Adrenal gland (tissue), 12 donors: ENCODE results near the gene SPOCK1. TPM values are rescaled to one million over a fixed set of nuclear protein-coding genes. Genes with fewer than 3 reads are reported as not detected.

Source experiments
- DNase-seq, 7 donors: peaks; one replicate each; pipeline ENCODE4 v3.0.0-alpha.2; 2019 to 2020
- H3K27ac ChIP-seq, 5 donors: fragments of 200-600 bp; sonication (generic) in 4 of 5; 1 replicate in 3 of 5; 2 replicates in 2 of 5; pipeline versions ENCODE4 v1.5.1 to v1.8.0; 2016 to 2020; ENCODE audit warnings: mild to moderate bottlenecking in 1 of 5
- H3K27me3 ChIP-seq: fragments of 200-600 bp; 2 replicates; pipeline ENCODE4 v1.8.0; 2021
- H3K36me3 ChIP-seq, 2 donors: fragments of 200-600 bp; replicated peaks in 1 of 2; 1 replicate in 1 of 2; 2 replicates in 1 of 2; pipeline versions ENCODE4 v1.5.1 to v1.8.0; 2018 to 2022
- H3K4me1 ChIP-seq, 2 donors: fragments of 200-600 bp; replicated peaks in 1 of 2; 1 replicate in 1 of 2; 2 replicates in 1 of 2; pipeline versions ENCODE4 v1.5.1 to v1.8.0; 2018 to 2021
- H3K4me3 ChIP-seq, 4 donors: fragments of 200-600 bp; sonication (generic) in 3 of 4; one replicate each; pipeline ENCODE4 v1.5.1; 2016 to 2018
- H3K9me3 ChIP-seq, 3 donors: fragments of 200-600 bp; sonication (generic) in 1 of 3; replicated peaks in 1 of 3; 1 replicate in 2 of 3; 2 replicates in 1 of 3; pipeline versions ENCODE4 v1.5.1 to v1.8.0; 2016 to 2021
- CTCF ChIP-seq, 6 experiments: fragments of 450-650 bp in 4 of 6; fragments of 200-600 bp in 2 of 6; sonication (generic) in 1 of 6; IDR thresholded peaks; 1 replicate in 5 of 6; 2 replicates in 1 of 6; pipeline versions ENCODE4 v1.5.1 to v1.8.0; 2016 to 2021; ENCODE audit warnings: antibody characterized with exemption in 6 of 6, mild to moderate bottlenecking in 2 of 6, moderate library complexity in 1 of 6
- POLR2A ChIP-seq, 2 donors: fragments of 450-650 bp; IDR thresholded peaks; one replicate each; pipeline ENCODE4 v1.6.1; 2017; ENCODE audit warnings: antibody characterized with exemption in 2 of 2, mild to moderate bottlenecking in 2 of 2, moderate library complexity in 1 of 2
- WGBS, 4 donors: extraction: QIAGEN DNeasy Blood & Tissue Kit in 2 of 4; methylation state at CpG; one replicate each; pipeline versions ENCODE4 v1.1.5 to v1.1.7; 2013 to 2017; 5-methylcytosine and 5-hydroxymethylcytosine counted together
- intact Hi-C, 2 donors: fragments of 100-400 bp; cut with DNase I; formaldehyde crosslinking; loops; one replicate each; pipeline versions ENCODE4 v1.14.1 to v1.15.0; 2022 to 2023
- polyA plus RNA-seq, 3 donors: library from polyadenylated mRNA; stranded (reverse); fragments of 200-250 nt in 2 of 3; fragments of 350-450 nt in 1 of 3; fragmentation: Illumina TruSeq in 1 of 3; extraction: RNeasy Lipid Tissue Mini Kit (QIAGEN cat#74804) in 1 of 3; gene quantifications; one replicate each; pipeline ENCODE4 v1.2.3, GENCODE V29; 2013 to 2014
- total RNA-seq, 9 donors: library from RNA; depleted of rRNA in 4 of 9; stranded (reverse); fragments of >200 nt in 4 of 9; fragments of 120-200 nt in 1 of 9; fragmentation: NEBNext Ultra II Directional in 1 of 9; extraction: Animal tissue kit (Norgen Biotek cat#: 25700) in 1 of 9; gene quantifications; one replicate each; pipeline versions ENCODE4 v1.1.0 to v1.2.4, GENCODE V29; 2013 to 2023
- donor health status: healthy with polysubstance abuse.
- donor health status: Bipolar disorder and iron deficiency.
- donor health status: DM: yes; HTN: yes; CAD: no.
- donor health status: DM: no; HTN: no; CAD: no.
- donor health status: DM: no; HTN: no; CAD: no.
- donor health status: DM: yes; HTN: yes; CAD: no.

SPOCK1 gene
- total and polyA plus RNA-seq, 12 donors = 5.4 to 102 (median 55.6) TPM

GRCh38 chr5:137278476-137278875 is 220.7 kb downstream of the SPOCK1 start:
- Histone ChIP-seq H3K27ac (no peak overlapping the region), H3K4me3 (no peak overlapping the region), H3K9me3 (no peaks in the 10 kb centered on the region), H3K36me3 (no peaks in the 10 kb centered on the region), H3K4me1 (no peaks in the 10 kb centered on the region), H3K27me3 (no peaks in the 10 kb centered on the region)
- TF ChIP-seq POLR2A (IDR thresholded peaks at IDR 0.05) (no peak), CTCF (IDR thresholded peaks at IDR 0.05) (no peak)
- no peak for DNase-seq
- 78 to 92% (median 85%) methylated on average over 5 of the region's 5 CpGs for WGBS, 4 donors
- intact Hi-C loops = no loop called here

- Histone ChIP-seq H3K4me3 (no peak overlapping the region), H3K27me3 (no peaks in the 10 kb centered on the region), H3K36me3 (no peaks in the 10 kb centered on the region), H3K4me1 (no peaks in the 10 kb centered on the region), H3K9me3 (no peaks in the 10 kb centered on the region), H3K27ac (no peak overlapping the region)
- intact Hi-C loops = no loop called here
- TF ChIP-seq POLR2A (IDR thresholded peaks at IDR 0.05) (no peak), CTCF (IDR thresholded peaks at IDR 0.05) (no peak)
- 80 to 94% (median 85%) methylated on average over 2 of the region's 2 CpGs for WGBS, 4 donors
- DNase-seq = no peak
Measured at GRCh38 chr5:137275083-137275482, 224.0 kb downstream of the SPOCK1 start.

GRCh38 chr5:137273511-137273910 is 225.6 kb downstream of the SPOCK1 start:
- Histone ChIP-seq H3K27me3 (no peaks in the 10 kb centered on the region), H3K4me1 (peaks cover 0 to 6% of the 10 kb centered on the region in 2 donors), H3K9me3 (no peaks in the 10 kb centered on the region), H3K4me3 (no peak overlapping the region), H3K36me3 (no peaks in the 10 kb centered on the region), H3K27ac (no peak overlapping the region)
- TF ChIP-seq CTCF (IDR thresholded peaks at IDR 0.05) = no peak
- TF ChIP-seq POLR2A (IDR thresholded peaks at IDR 0.05) = no peak
- no peak for DNase-seq
- intact Hi-C loops = no loop called here
- 42 to 65% (median 61%) methylated on average over 1 of the region's 1 CpG for WGBS, 4 donors

GRCh38 chr5:137272831-137273230 is 226.3 kb downstream of the SPOCK1 start:
- intact Hi-C loops = no loop called here
- no peak for TF ChIP-seq CTCF (IDR thresholded peaks at IDR 0.05)
- no peak for TF ChIP-seq POLR2A (IDR thresholded peaks at IDR 0.05)
- Histone ChIP-seq H3K36me3 (no peaks in the 10 kb centered on the region), H3K27me3 (no peaks in the 10 kb centered on the region), H3K9me3 (no peaks in the 10 kb centered on the region), H3K4me1 (peaks cover 0 to 13% of the 10 kb centered on the region in 2 donors), H3K27ac (no peak overlapping the region), H3K4me3 (no peak overlapping the region)
- DNase-seq = no peak
